Endothelial cell of umbilical vein (primary cell): ENCODE data around the gene EARS2. TPM values are rescaled to one million over a fixed set of nuclear protein-coding genes. Genes with fewer than 3 reads are reported as not detected.

ENCODE experiments used
- BruUV-seq: library from RNA; stranded (reverse); fragments of 400-500 nt; replicated peaks from 2 replicates; lab custom pipeline; 2021; lab: Mats Ljungman, UMichigan
- CTCF ChIA-PET: fragments of 300-600, 350-600 bp; sonication (Branson Sonifier 250); formaldehyde crosslinking; loops from one replicate; lab custom pipeline; 2021; ENCODE audit warnings: antibody characterized with exemption, inconsistent platforms; lab: Charles Lee
- POLR2A ChIA-PET: fragments of 300-600, 350-600 bp; sonication (Branson Sonifier 250); formaldehyde crosslinking; loops from one replicate; lab custom pipeline; 2021; ENCODE audit warnings: antibody characterized with exemption, inconsistent platforms; lab: Charles Lee
- DNase-seq: peaks from one replicate; pipeline ENCODE4 v3.0.0-alpha.2; 2011; ENCODE audit warnings: low read depth, low spot score
- FAIRE-seq: peaks from 2 replicates; lab custom pipeline; 2011; peaks lifted over from hg19 to GRCh38; lab: Jason Lieb, UNC
- H2AFZ ChIP-seq: 2 replicates; pipeline ENCODE4 v1.6.0; 2012; ENCODE audit warnings: low read depth, low read length, control low read depth, inconsistent platforms
- H3K27ac ChIP-seq: 2 replicates; pipeline ENCODE4 v1.5.1; 2011; ENCODE audit warnings: low read depth, mild to moderate bottlenecking, control low read depth, low read length, moderate library complexity; ENCODE audit not compliant: insufficient read depth
- H3K27me3 ChIP-seq, 2 experiments: 2 replicates each; pipeline versions ENCODE4 v1.6.0 to v1.6.1; 2011; ENCODE audit warnings: low read length in 2 of 2, mixed read lengths in 1 of 2; ENCODE audit not compliant: control insufficient read depth in 2 of 2, insufficient read depth in 2 of 2
- H3K36me3 ChIP-seq, 2 experiments: 2 replicates in 1 of 2; 3 replicates in 1 of 2; pipeline ENCODE4 v1.5.1; 2011; ENCODE audit warnings: low read length in 2 of 2, mild to moderate bottlenecking in 1 of 2, moderate library complexity in 1 of 2; ENCODE audit not compliant: control insufficient read depth in 2 of 2, insufficient read depth in 2 of 2; ENCODE audit errors: extremely low read depth in 1 of 2
- H3K4me1 ChIP-seq: 3 replicates; pipeline ENCODE4 v1.5.1; 2011; ENCODE audit warnings: mild to moderate bottlenecking, low read length; ENCODE audit not compliant: control insufficient read depth, insufficient read depth; ENCODE audit errors: extremely low read depth
- H3K4me2 ChIP-seq: 2 replicates; pipeline ENCODE4 v1.6.1; 2011; ENCODE audit warnings: low read length, control low read depth, mixed read lengths; ENCODE audit not compliant: insufficient read depth
- H3K4me3 ChIP-seq, 3 experiments: fragments of 200-600 bp in 1 of 3; sonication (generic), shearing (Covaris generic) in 1 of 3; replicated peaks in 1 of 3; 2 replicates each; pipeline ENCODE4 v1.5.1; 2011 to 2016; ENCODE audit warnings: control low read depth in 3 of 3, low read length in 3 of 3, mild to moderate bottlenecking in 2 of 3, inconsistent platforms in 1 of 3, low read depth in 1 of 3, moderate library complexity in 1 of 3; ENCODE audit not compliant: insufficient read depth in 1 of 3
- H3K79me2 ChIP-seq: 2 replicates; pipeline ENCODE4 v1.6.0; 2012; ENCODE audit warnings: low read length, inconsistent platforms; ENCODE audit not compliant: control insufficient read depth, insufficient read depth
- H3K9ac ChIP-seq: replicated peaks from 2 replicates; pipeline ENCODE3; 2011; ENCODE audit warnings: low read length, control low read depth; ENCODE audit not compliant: insufficient read depth; ENCODE audit errors: extremely low read depth
- H3K9me1 ChIP-seq: replicated peaks from 3 replicates; pipeline ENCODE4 v1.6.0; 2011; ENCODE audit warnings: mild to moderate bottlenecking, low read length; ENCODE audit not compliant: control insufficient read depth, insufficient read depth; ENCODE audit errors: extremely low read depth
- H3K9me3 ChIP-seq: replicated peaks from 2 replicates; pipeline ENCODE4 v1.5.1; 2012; ENCODE audit warnings: low read length, inconsistent platforms; ENCODE audit not compliant: control insufficient read depth, insufficient read depth
- H4K20me1 ChIP-seq: replicated peaks from 2 replicates; pipeline ENCODE3; 2011; ENCODE audit warnings: mild to moderate bottlenecking, low read length; ENCODE audit not compliant: control insufficient read depth, insufficient read depth; ENCODE audit errors: extremely low read depth
- CTCF ChIP-seq, 2 donors: IDR thresholded peaks; 1 replicate in 1 of 2; 2 replicates in 1 of 2; pipeline ENCODE4 v1.5.1; 2011; ENCODE audit warnings: low read length in 2 of 2, mild to moderate bottlenecking in 2 of 2, moderate library complexity in 2 of 2, control low read depth in 1 of 2, inconsistent platforms in 1 of 2, low read depth in 1 of 2; ENCODE audit not compliant: insufficient read depth in 1 of 2; ENCODE audit errors: extremely low read depth in 1 of 2
- EZH2 ChIP-seq: IDR thresholded peaks from 2 replicates; pipeline ENCODE4 v1.6.1; 2012; ENCODE audit warnings: borderline replicate concordance, low read depth, mild to moderate bottlenecking, moderate library complexity, low read length, inconsistent platforms; ENCODE audit not compliant: severe bottlenecking
- FOS ChIP-seq: IDR thresholded peaks from 2 replicates; pipeline ENCODE4 v1.6.1; 2011; ENCODE audit warnings: mild to moderate bottlenecking, low read length, moderate library complexity, borderline replicate concordance; ENCODE audit not compliant: insufficient read depth
- GATA2 ChIP-seq: IDR thresholded peaks from 2 replicates; pipeline ENCODE4 v1.7.0; 2011; ENCODE audit warnings: low read depth, mild to moderate bottlenecking, moderate library complexity, mixed read lengths, low read length; ENCODE audit not compliant: insufficient read length, insufficient read depth
- JUN ChIP-seq: IDR thresholded peaks from 2 replicates; pipeline ENCODE4 v1.6.1; 2011; ENCODE audit warnings: borderline replicate concordance, low read depth; ENCODE audit not compliant: insufficient read length, insufficient read depth
- MAX ChIP-seq: IDR thresholded peaks from 2 replicates; pipeline ENCODE4 v1.6.1; 2011; ENCODE audit not compliant: insufficient read depth, insufficient read length
- MYC ChIP-seq: IDR thresholded peaks from one replicate; pipeline ENCODE4 v1.6.1; 2011; ENCODE audit warnings: mild to moderate bottlenecking, low read depth, low read length
- POLR2A ChIP-seq: IDR thresholded peaks from 2 replicates; pipeline ENCODE4 v1.6.1; 2012; ENCODE audit warnings: low read depth, mild to moderate bottlenecking, control low read depth, low read length
- POLR2AphosphoS5 ChIP-seq: IDR thresholded peaks from 2 replicates; pipeline ENCODE4 v1.6.1; 2012; ENCODE audit warnings: low read depth, mild to moderate bottlenecking, control low read depth, low read length, moderate library complexity; ENCODE audit not compliant: insufficient read depth
- dilution Hi-C: fragments of 300-500 bp; cut with MboI; formaldehyde crosslinking; loops from one replicate; pipeline ENCODE4 v1.15.0; 2019; ENCODE audit warnings: low sequenced_read_pairs; ENCODE audit not compliant: extremely low pct_ligation_motif_present
- intact Hi-C: fragments of 100-400 bp; cut with micrococcal nuclease; formaldehyde crosslinking; loops from one replicate; pipeline ENCODE4 v1.10.0; 2022
- polyA plus RNA-seq, 4 experiments: library from polyadenylated mRNA; depleted of rRNA in 3 of 4; stranded (reverse) in 3 of 4; unstranded in 1 of 4; fragments of >200 nt; gene quantifications; 2 replicates each; pipeline versions ENCODE4 v1.2.1 to v1.2.3, GENCODE V29; 2011 to 2012; ENCODE audit warnings: missing spikeins in 1 of 4
- total RNA-seq: library from RNA; stranded (reverse); gene quantifications from 2 replicates; pipeline ENCODE4 v1.2.3, GENCODE V29; 2021

EARS2 gene
- total and polyA plus RNA-seq, 2 donors (not counting 3 experiments of a cell fraction or from before 2014, with no cell fraction given): 14.7 to 21.6 TPM

- Histone ChIP-seq H3K79me2 (no peaks in the 10 kb centered on the region), H4K20me1 (no peaks in the 10 kb centered on the region), H3K9me3 (no peaks in the 10 kb centered on the region), H3K4me1 (peaks cover 2% of the 10 kb centered on the region), H3K4me2 (no peak overlapping the region), H3K27ac (no peak overlapping the region), H2AFZ (no peak overlapping the region), H3K27me3 (no peaks in the 10 kb centered on the region), H3K9me1 (no peaks in the 10 kb centered on the region), H3K4me3 (no peak overlapping the region), H3K36me3 (peaks cover 2 to 19% of the 10 kb centered on the region in 2 experiments), H3K9ac (no peak overlapping the region)
- FAIRE-seq (no peak), DNase-seq (no peak)
- TF ChIP-seq EZH2: no peak
- no peak for TF ChIP-seq MAX
- no peak for TF ChIP-seq FOS
- TF ChIP-seq CTCF (IDR thresholded peaks at IDR 0.05; ENCODE audit: extremely low read depth in 1 of 2, insufficient read depth in 1 of 2, low read depth in 1 of 2, low read length in 2 of 2): no peak
- no peak for TF ChIP-seq JUN
- no peak for TF ChIP-seq MYC
- TF ChIP-seq GATA2: no peak
- TF ChIP-seq POLR2A: no peak
- no peak for TF ChIP-seq POLR2AphosphoS5
- intact Hi-C loops (no loop called here), dilution Hi-C loops (no loop called here)
- BruUV-seq: no TSS peak
- POLR2A ChIA-PET: no interaction called here
- CTCF ChIA-PET: interaction anchor here (1.1 to 1.2 kb wide), 3 partner anchors 10 to 20 kb away, joined by 3 to 4 read pairs (median 3); partner anchors contain the start of genes NDUFAB1 and UBFD1
These were observed 20.3 kb upstream of the EARS2 start for GRCh38 chr16:23577493-23577892.
